GM18511 (cell line): Measurements from ENCODE around the gene GARIN5A.
A peak's percentile ranks its signal among the peaks of the same experiment; 100 is the strongest.
"Not testable (repeated sequence)": the region's sequence is repeated elsewhere in the genome, so short reads cannot be mapped to it uniquely, and the experiment has no call there.

Experiments used
- ATAC-seq: cut with Tn5 transposase; IDR thresholded peaks from one replicate; pipeline ENCODE4 v1.9.1; 2021; ENCODE audit warnings: mild to moderate bottlenecking, moderate library complexity; ENCODE audit not compliant: unreplicated experiment

GARIN5A gene

GRCh38 chr19:50489461-50490011, 12.9 kb upstream of the GARIN5A start:
- no peak for ATAC-seq

GRCh38 chr19:50488389-50489194, 11.9 kb upstream of the GARIN5A start:
- no peak for ATAC-seq

DNA sequence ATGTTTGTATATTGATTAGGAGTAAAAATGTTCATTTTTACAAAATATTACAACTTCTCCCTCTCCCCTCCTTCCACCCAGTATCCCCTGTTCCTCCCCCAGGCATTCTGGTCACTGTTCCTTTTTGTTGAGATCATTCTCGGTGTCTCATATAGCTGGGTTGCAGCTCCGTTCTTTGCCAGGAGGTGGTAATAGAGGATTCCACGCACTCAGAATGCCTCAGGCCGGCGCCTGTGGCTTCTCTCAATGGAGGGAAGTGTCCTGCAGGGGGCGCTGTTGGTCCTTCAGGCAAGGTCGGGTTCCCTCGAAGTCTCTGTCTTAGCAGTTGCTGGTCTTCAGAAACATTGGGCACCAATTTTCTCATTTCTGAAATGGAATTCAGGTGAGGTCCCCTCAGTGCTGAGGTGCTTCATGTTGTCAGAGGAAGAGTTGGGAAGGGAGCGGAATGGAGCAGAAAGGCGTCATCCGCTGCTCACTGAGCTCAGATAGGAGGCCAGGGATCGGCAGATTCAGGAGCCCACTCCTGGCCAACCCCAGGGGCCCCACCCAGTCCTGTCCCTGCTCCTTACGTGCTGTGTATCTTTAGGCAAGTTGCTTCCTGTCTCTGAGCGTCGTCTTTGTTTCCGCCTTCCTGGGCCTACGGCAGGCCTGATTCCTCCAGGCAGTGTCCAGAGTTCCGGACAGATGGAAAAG, 10.3 kb upstream of the GARIN5A start:
- no peak for ATAC-seq

DNA sequence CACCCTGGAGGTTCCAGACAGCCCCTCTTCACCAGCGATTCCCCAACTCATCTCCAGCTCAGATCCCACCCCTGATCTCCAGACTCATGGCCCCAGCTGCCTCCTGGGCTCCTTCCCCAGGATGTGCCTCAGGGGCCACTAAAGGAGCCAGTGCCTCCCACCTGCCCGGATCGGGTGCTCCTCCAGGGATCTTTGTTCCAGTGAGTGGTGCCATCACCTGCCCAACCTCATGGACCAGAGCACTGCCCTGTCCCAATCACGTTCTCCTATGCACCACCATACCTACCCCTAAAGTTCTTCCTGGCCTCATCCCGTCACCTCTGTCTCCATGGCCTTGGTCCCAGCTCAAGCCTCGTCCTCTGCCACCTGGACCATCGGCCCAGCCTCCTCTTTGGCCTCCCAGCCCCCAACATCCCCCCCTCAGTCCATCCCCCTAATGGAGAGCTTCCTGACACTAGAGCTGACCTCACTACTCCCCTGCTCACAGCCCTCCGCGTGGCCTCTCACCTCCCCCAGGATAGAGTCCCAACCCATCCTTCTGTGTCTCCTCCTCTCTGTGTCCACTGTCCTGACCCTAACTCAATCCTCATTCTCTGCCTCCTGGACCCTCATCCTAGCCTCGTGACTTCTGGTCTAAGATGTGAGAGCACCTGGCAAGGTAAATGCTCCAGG, 8.8 kb upstream of the GARIN5A start:
- no peak for ATAC-seq

DNA sequence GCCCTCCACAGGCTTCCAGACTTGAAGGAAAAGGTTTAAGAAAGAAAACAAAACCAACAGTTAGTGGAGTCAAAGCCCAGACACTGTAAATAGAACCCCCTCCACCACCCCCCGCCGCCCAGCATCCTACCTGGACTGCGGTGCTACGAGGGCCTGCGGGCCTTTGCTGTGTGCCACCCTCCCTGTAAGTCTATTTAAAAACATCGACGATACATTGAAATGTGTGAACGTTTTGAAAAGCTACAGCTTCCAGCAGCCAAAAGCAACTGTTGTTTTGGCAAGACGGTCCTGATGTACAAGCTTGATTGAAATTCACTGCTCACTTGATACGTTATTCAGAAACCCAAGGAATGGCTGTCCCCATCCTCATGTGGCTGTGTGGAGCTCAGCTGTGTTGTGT, 6.3 kb upstream of the GARIN5A start:
- no peak for ATAC-seq

- ATAC-seq: no peak
Observed at GRCh38 chr19:50482271-50482855, 5.7 kb upstream of the GARIN5A start.

GRCh38 chr19:50481351-50482149, 4.9 kb upstream of the GARIN5A start:
- ATAC-seq: no peak

- no peak for ATAC-seq
Observed at GRCh38 chr19:50480281-50481111, 3.8 kb upstream of the GARIN5A start.

DNA sequence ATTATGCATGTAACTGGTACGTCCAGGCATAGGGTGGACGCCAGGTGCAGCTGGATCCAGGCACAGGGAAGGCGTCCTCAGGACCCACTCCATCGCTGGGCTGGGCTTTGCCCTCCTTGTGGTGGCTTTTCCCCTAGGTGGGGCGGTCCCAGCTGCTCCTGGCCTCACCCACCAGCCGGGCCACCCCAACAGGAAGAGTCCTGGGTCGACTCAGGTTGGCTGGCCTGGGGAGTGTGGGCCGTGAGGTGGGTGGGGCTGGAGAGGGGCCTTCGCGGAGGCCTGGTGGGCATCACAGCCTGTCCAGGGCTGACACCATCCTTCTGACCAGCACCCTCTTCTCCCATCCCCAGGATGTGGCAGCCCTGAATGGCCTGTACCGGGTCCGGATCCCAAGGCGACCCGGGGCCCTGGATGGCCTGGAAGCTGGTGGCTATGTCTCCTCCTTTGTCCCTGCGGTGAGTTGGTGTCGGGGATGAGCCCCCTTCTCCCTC, 3.2 kb upstream of the GARIN5A start:
- ATAC-seq: no peak

DNA sequence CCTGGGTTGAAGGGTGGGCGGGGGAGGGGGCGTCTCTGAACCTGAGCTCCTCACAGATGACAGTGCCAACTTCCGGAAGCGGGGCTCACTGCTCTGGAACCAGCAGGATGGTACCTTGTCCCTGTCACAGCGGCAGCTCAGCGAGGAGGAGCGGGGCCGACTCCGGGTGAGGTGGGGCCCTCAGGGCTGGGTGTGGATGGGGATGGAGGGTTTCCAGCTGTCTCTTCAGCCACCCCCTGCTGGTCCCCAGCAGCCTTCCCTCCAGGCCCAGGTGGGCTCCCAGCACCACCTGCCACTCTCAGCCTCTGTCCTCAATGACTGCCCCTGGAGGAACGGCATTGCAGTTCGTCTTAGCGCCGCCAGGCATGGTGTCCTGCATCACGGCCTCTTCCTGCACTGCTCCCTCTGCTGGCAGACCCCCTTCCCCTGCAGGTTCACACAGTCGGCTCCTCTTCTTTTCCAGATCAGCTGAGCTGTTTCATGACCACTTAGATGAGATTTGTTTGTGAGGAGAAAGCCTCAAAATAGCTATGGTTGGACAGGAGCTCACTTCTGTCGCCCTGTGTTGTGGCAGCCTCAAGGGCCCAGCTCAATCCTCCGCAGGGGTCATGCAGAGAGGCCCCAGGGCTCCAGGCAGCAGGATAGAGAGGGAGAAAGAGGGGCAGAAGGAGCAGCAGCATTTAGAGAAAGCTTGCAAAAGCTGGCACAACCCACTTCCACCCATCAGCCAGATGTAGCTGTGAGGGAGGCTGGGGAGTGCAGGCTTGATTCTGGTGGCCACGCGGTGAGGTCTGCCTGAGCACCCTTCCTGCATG, 2.5 kb upstream of the GARIN5A start:
- no peak for ATAC-seq

- ATAC-seq: no peak
Observed at GRCh38 chr19:50477751-50478515, 1.3 kb upstream of the GARIN5A start.

- ATAC-seq: no peak
Observed at GRCh38 chr19:50476907-50477238, 225 bp upstream of the GARIN5A start.

GRCh38 chr19:50475736-50476223, 868 bp downstream of the GARIN5A start:
- peak; percentile 6 for ATAC-seq

DNA sequence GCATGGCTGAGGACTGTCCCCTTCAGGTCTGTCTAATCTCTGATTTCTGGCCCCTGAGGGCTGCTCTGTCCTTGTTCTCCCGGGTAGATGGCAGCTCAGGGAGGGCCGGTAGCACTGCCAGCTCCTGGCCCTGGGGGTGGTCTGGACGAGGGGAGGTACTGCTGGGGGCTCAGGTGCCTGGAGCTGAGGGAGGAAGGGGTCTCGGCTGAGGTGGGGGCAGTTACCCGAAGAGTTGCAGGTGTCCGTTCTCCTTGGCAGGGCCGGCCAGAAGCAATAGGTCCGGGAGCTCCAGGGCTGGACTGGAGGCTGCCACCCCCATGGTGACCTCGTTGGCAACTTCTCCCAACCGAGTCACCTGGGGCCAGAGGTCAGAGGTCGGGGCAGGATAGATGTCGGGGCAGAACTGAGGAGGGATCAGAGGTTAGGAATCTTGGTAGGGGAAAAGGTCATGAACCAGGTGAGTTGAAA, 1.5 kb downstream of the GARIN5A start:
- ATAC-seq: no peak

DNA sequence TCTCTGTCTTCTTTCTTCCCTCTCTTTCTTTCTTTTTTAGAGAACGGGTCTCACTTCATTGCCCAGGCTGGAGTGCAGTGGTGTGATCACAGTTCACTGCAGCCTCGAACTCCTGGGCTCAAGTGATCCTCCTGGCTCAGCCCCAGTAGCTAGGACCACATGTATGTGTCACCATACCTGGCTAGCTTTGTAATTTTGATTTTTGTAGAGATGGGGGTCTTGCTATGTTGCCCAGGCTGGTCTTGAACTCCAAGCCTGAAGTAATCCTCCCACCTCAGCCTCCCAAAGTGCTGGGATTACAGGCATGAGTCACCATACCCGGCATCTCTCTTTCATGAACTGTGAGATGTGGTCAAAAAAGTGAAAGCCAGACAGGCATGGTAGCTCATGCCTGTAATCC, 3.3 kb downstream of the GARIN5A start:
- ATAC-seq: not testable (repeated sequence)

DNA sequence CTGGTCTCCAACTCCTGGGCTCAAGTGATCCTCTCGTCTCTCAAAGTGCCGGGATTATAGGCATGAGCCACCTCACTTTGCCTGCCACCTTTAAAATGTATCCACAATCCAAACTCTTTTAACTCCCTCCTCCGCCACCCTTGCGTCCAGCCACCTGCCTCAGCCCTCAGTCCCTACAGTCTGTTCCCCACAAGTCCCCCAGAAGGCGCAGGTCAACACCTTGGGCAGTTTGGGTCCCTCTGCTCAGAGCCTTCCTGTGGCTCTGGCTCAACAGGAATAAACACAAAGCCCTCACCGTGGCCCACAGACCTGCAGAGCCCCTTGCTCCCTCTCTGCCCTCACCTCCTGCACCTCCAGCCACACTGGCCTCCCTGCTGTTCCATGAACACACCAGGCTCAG, 7.8 kb downstream of the GARIN5A start:
- ATAC-seq: no peak

DNA sequence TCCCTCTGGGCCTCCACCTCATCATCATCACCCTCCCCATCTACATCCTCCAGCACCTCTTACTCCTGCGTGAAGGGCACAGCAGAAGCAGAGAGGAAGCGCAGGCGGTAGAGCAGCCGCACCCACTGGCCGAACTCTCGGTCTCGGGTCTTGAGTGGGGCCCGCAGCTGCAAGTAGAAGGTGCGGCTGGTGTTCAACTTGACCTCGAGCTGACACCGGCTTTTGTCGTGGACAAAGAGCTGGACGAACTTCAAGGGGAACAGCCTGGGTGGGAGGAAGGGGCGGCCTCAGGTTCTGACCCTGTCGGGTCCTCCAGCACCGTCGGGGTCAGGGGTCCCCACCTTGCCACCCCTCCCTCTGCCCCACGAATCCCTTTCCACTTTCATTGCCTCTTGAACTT, 9.1 kb downstream of the GARIN5A start:
- no peak for ATAC-seq

DNA sequence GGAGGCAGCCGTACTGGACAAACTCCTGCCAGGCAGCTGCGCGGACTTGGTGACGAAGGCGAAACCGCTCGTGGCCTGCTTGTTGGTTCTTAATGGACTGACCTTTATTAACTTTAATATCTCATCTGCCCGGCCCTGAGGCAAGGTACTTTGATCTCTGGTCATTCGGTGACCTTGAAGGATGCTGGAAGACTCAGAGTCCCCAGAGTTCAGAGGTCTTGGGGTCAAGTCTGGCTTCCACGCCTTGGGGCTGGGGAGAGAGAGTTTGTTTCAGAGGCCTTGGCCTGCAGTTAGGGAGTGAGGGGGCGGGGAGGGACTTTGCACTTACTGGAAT, 10.0 kb downstream of the GARIN5A start:
- ATAC-seq: no peak
